ENCODE results near the gene GNG8. TPM values are rescaled to one million over a fixed set of nuclear protein-coding genes. Genes with fewer than 3 reads are reported as not detected.

The GNG8 gene
- total RNA-seq, 1 experiment from 2014 or later, result not detected

GRCh38 chr19:46650445-46650844, 14.4 kb upstream of the GNG8 start:
- peaks cover 35% of the 10 kb centered on the region for H3K27me3 Mint-ChIP-seq (ENCODE audit: insufficient read depth, unreplicated experiment)
- H3K9me3 Mint-ChIP-seq (ENCODE audit: unreplicated experiment), result no peaks in the 10 kb centered on the region
- H3K36me3 Mint-ChIP-seq (ENCODE audit: insufficient read depth, unreplicated experiment), result peaks cover 6% of the 10 kb centered on the region
- ChIA-PET CTCF (interaction anchor here (0.6 to 3.4 kb wide), 3 partner anchors 12 to 114 kb away, joined by 3 to 9 read pairs (median 3); no protein-coding TSS in a partner anchor), POLR2A (no interaction called here)
- DNase-seq (ENCODE audit: unreplicated experiment), result no peak
- no TSS peak for BruUV-seq (replicated peaks)
- no peaks in the 10 kb centered on the region for H3K4me1 Mint-ChIP-seq (ENCODE audit: insufficient read depth, unreplicated experiment)
- H3K27ac Mint-ChIP-seq (ENCODE audit: low read depth, unreplicated experiment), result no peak overlapping the region
- intact Hi-C loops (cut with micrococcal nuclease), result no loop called here
- no peak overlapping the region for H3K4me3 Mint-ChIP-seq (ENCODE audit: unreplicated experiment)
- no peak for TF ChIP-seq CTCF (IDR thresholded peaks at IDR 0.05; ENCODE audit: unreplicated experiment)

GRCh38 chr19:46648961-46649960, 13.3 kb upstream of the GNG8 start:
- Mint-ChIP-seq H3K36me3 (ENCODE audit: insufficient read depth, unreplicated experiment) (peaks cover 6% of the 10 kb centered on the region), H3K9me3 (ENCODE audit: unreplicated experiment) (no peaks in the 10 kb centered on the region), H3K4me1 (ENCODE audit: insufficient read depth, unreplicated experiment) (no peaks in the 10 kb centered on the region), H3K27me3 (ENCODE audit: insufficient read depth, unreplicated experiment) (peaks cover 23% of the 10 kb centered on the region), H3K27ac (ENCODE audit: low read depth, unreplicated experiment) (no peak overlapping the region), H3K4me3 (ENCODE audit: unreplicated experiment) (no peak overlapping the region)
- ChIA-PET CTCF (interaction anchor here (0.6 kb wide), 1 partner anchor 33 kb away, joined by 4 read pairs; no protein-coding TSS in a partner anchor), POLR2A (no interaction called here)
- no peak for TF ChIP-seq CTCF (IDR thresholded peaks at IDR 0.05; ENCODE audit: unreplicated experiment)
- DNase-seq (ENCODE audit: unreplicated experiment), result no peak
- BruUV-seq (replicated peaks), result no TSS peak
- intact Hi-C loops (cut with micrococcal nuclease), result no loop called here

- POLR2A ChIA-PET, result no interaction called here
- no peak for TF ChIP-seq CTCF (IDR thresholded peaks at IDR 0.05; ENCODE audit: unreplicated experiment)
- H3K36me3 Mint-ChIP-seq (ENCODE audit: insufficient read depth, unreplicated experiment), result peaks cover 6% of the 10 kb centered on the region
- no peaks in the 10 kb centered on the region for H3K9me3 Mint-ChIP-seq (ENCODE audit: unreplicated experiment)
- CTCF ChIA-PET, result interaction anchor here (0.6 to 1.5 kb wide), 2 partner anchors 32 to 35 kb away, joined by 4 read pairs; no protein-coding TSS in a partner anchor
- no peaks in the 10 kb centered on the region for H3K4me1 Mint-ChIP-seq (ENCODE audit: insufficient read depth, unreplicated experiment)
- intact Hi-C loops (cut with micrococcal nuclease), result no loop called here
- BruUV-seq (replicated peaks), result no TSS peak
- no peak overlapping the region for H3K4me3 Mint-ChIP-seq (ENCODE audit: unreplicated experiment)
- H3K27me3 Mint-ChIP-seq (ENCODE audit: insufficient read depth, unreplicated experiment), result peaks cover 13% of the 10 kb centered on the region
- no peak for DNase-seq (ENCODE audit: unreplicated experiment)
- no peak overlapping the region for H3K27ac Mint-ChIP-seq (ENCODE audit: low read depth, unreplicated experiment)
Observed at GRCh38 chr19:46648060-46648960, 12.3 kb upstream of the GNG8 start.

All from MCF 10A (cell line).